WTC11 (cell line): ENCODE data around the gene GTPBP8. TPM values are rescaled to one million over a fixed set of nuclear protein-coding genes. Genes with fewer than 3 reads are reported as not detected.
A peak's percentile ranks its signal among the peaks of the same experiment; 100 is the strongest.

Experiments used
- ATAC-seq: fragments of 200-7000 bp; cut with Tn5 transposase; 2 replicates; pipeline ENCODE4 v1.10.0; 2021; ENCODE audit warnings: mild to moderate bottlenecking, moderate library complexity
- CTCF ChIA-PET: fragments of 300-600 bp; sonication (Branson Sonifier 250); formaldehyde crosslinking; loops from one replicate; lab custom pipeline; 2021; ENCODE audit warnings: antibody characterized with exemption; lab: Charles Lee
- POLR2A ChIA-PET: fragments of 350-600 bp; sonication (Branson Sonifier 250); formaldehyde crosslinking; loops from one replicate; lab custom pipeline; 2021; ENCODE audit warnings: antibody characterized with exemption; lab: Charles Lee
- DNase-seq: peaks from one replicate; pipeline ENCODE4 v3.0.0; 2021; ENCODE audit warnings: low spot score
- H3K27ac Mint-ChIP-seq: 2 replicates; pipeline ENCODE4 v1.8.0; 2021; ENCODE audit warnings: mixed read lengths
- H3K27me3 Mint-ChIP-seq: 2 replicates; pipeline ENCODE4 v1.8.0; 2021; ENCODE audit warnings: low read depth, mild to moderate bottlenecking, moderate library complexity, mixed read lengths
- H3K36me3 Mint-ChIP-seq: 2 replicates; pipeline ENCODE4 v1.8.0; 2021; ENCODE audit warnings: mixed read lengths
- H3K4me1 Mint-ChIP-seq: 2 replicates; pipeline ENCODE4 v1.8.0; 2022; ENCODE audit warnings: mixed read lengths
- H3K4me3 Mint-ChIP-seq: 2 replicates; pipeline ENCODE4 v1.8.0; 2021; ENCODE audit warnings: mild to moderate bottlenecking, moderate library complexity, mixed read lengths
- H3K9me3 Mint-ChIP-seq: 2 replicates; pipeline ENCODE4 v1.8.0; 2021; ENCODE audit warnings: mixed read lengths
- ATF6 ChIP-seq: sonication (generic); formaldehyde crosslinking; IDR thresholded peaks from 2 replicates; pipeline ENCODE4 v1.8.1; 2023; ENCODE audit warnings: mild to moderate bottlenecking, missing genetic modification reagents
- CDX4 ChIP-seq: fragments of 250-450 bp; sonication (Bioruptor Pico); IDR thresholded peaks from 2 replicates; pipeline ENCODE4 v1.9.0; 2021; ENCODE audit warnings: moderate library complexity, mild to moderate bottlenecking, inconsistent platforms, borderline replicate concordance
- CREB1 ChIP-seq: sonication (generic); formaldehyde crosslinking; IDR thresholded peaks from 2 replicates; pipeline ENCODE4 v1.8.0; 2023; ENCODE audit warnings: mild to moderate bottlenecking, missing genetic modification reagents
- E2F5 ChIP-seq: sonication (generic); formaldehyde crosslinking; IDR thresholded peaks from 2 replicates; pipeline ENCODE4 v1.8.1; 2022; ENCODE audit warnings: mild to moderate bottlenecking, moderate library complexity, missing genetic modification reagents
- ERG ChIP-seq: fragments of 250-450 bp; sonication (Bioruptor Pico); IDR thresholded peaks from 2 replicates; pipeline ENCODE4 v1.8.0; 2021; ENCODE audit warnings: mild to moderate bottlenecking
- IRF2 ChIP-seq: sonication (generic); formaldehyde crosslinking; IDR thresholded peaks from 2 replicates; pipeline ENCODE4 v1.8.0; 2022; ENCODE audit warnings: low read depth, missing genetic modification reagents, borderline replicate concordance
- MLX ChIP-seq: sonication (generic); formaldehyde crosslinking; IDR thresholded peaks from 2 replicates; pipeline ENCODE4 v1.8.1; 2023; ENCODE audit warnings: mild to moderate bottlenecking, missing genetic modification reagents, moderate library complexity
- NR2C2 ChIP-seq: sonication (generic); formaldehyde crosslinking; IDR thresholded peaks from 2 replicates; pipeline ENCODE4 v1.8.0; 2022; ENCODE audit warnings: mild to moderate bottlenecking, missing genetic modification reagents
- NR3C1 ChIP-seq: sonication (generic); formaldehyde crosslinking; conservative IDR thresholded peaks from 2 replicates; pipeline ENCODE4 v1.8.1; 2023; ENCODE audit warnings: low read depth, mild to moderate bottlenecking, missing genetic modification reagents
- SMAD3 ChIP-seq: sonication (generic); formaldehyde crosslinking; IDR thresholded peaks from 2 replicates; pipeline ENCODE4 v1.8.0; 2022; ENCODE audit warnings: missing genetic modification reagents, mild to moderate bottlenecking, borderline replicate concordance
- ZNF121 ChIP-seq: sonication (generic); formaldehyde crosslinking; IDR thresholded peaks from 2 replicates; pipeline ENCODE4 v1.8.0; 2023; ENCODE audit warnings: missing genetic modification reagents
- ZNF416 ChIP-seq: fragments of 250-450 bp; sonication (Bioruptor Pico); IDR thresholded peaks from 2 replicates; pipeline ENCODE4 v1.9.0; 2021; ENCODE audit warnings: mild to moderate bottlenecking, inconsistent platforms
- ZNF423 ChIP-seq: fragments of 250-450 bp; sonication (Bioruptor Pico); IDR thresholded peaks from 2 replicates; pipeline ENCODE4 v2.1.2; 2022; ENCODE audit warnings: mild to moderate bottlenecking, moderate library complexity
- ZNF512 ChIP-seq: sonication (generic); formaldehyde crosslinking; IDR thresholded peaks from 2 replicates; pipeline ENCODE4 v1.8.1; 2022; ENCODE audit warnings: missing genetic modification reagents, borderline replicate concordance
- total RNA-seq: library from RNA; stranded (reverse); gene quantifications from 3 replicates; pipeline ENCODE4 v1.2.3, GENCODE V29; 2021

The GTPBP8 gene
- total RNA-seq, 1 experiment from 2014 or later = 19.5 TPM

- no peak for TF ChIP-seq ZNF512 (CRISPR knock-in tag)
These were observed 18.6 kb upstream of the GTPBP8 start (continued) for GRCh38 chr3:112972158-112972557.

- ChIA-PET CTCF (no interaction called here), POLR2A (no interaction called here)
- no peak overlapping the region for H3K4me3 Mint-ChIP-seq
- H3K27ac Mint-ChIP-seq = no peak overlapping the region
- H3K4me1 Mint-ChIP-seq = no peaks in the 10 kb centered on the region
- ATAC-seq = no peak
- H3K9me3 Mint-ChIP-seq = no peaks in the 10 kb centered on the region
- TF ChIP-seq IRF2 (no peak), ERG (CRISPR knock-in tag) (no peak), MLX (CRISPR knock-in tag) (no peak), E2F5 (CRISPR knock-in tag) (no peak), ZNF416 (no peak), ZNF423 (CRISPR knock-in tag) (no peak), CREB1 (CRISPR knock-in tag) (no peak)
- no peaks in the 10 kb centered on the region for H3K36me3 Mint-ChIP-seq
- no peaks in the 10 kb centered on the region for H3K27me3 Mint-ChIP-seq
- no peak for DNase-seq
These were observed 17.2 kb upstream of the GTPBP8 start for GRCh38 chr3:112973325-112974177.

- POLR2A ChIA-PET = no interaction called here
- Mint-ChIP-seq H3K4me3 (no peak overlapping the region), H3K36me3 (no peaks in the 10 kb centered on the region), H3K9me3 (no peaks in the 10 kb centered on the region), H3K4me1 (no peaks in the 10 kb centered on the region), H3K27me3 (no peaks in the 10 kb centered on the region), H3K27ac (no peak overlapping the region)
- CTCF ChIA-PET = no interaction called here
- TF ChIP-seq ZNF121 (CRISPR knock-in tag) (0 out of 2 replicates have a peak, but pooled peaks have one; percentile 27), NR3C1 (CRISPR knock-in tag) (no peak)
- ATAC-seq (no peak), DNase-seq (no peak)
These were observed 16.6 kb upstream of the GTPBP8 start for GRCh38 chr3:112974178-112974517.

GRCh38 chr3:112974894-112975293 lies 15.9 kb upstream of the GTPBP8 start, which contains the start of gene CD200R1:
CD200R1 (minus strand) TSS chr3:112975103; CDS start chr3:112974857, 246 bp downstream.
- TF ChIP-seq NR2C2 (no peak), ATF6 (no peak), CDX4 (CRISPR knock-in tag) (no peak), SMAD3 (CRISPR knock-in tag) (no peak)
- no peaks in the 10 kb centered on the region for H3K27me3 Mint-ChIP-seq
- no peak within 1 kb of the TSS for H3K4me3 Mint-ChIP-seq
- no peaks in the 10 kb centered on the region for H3K9me3 Mint-ChIP-seq
- H3K27ac Mint-ChIP-seq = no peak within 1 kb of the TSS
- H3K4me1 Mint-ChIP-seq = no peaks in the 10 kb centered on the region
- ChIA-PET CTCF (interaction anchor here (0.5 to 1.0 kb wide), 2 partner anchors 163 to 240 kb away, joined by 3 to 5 read pairs; no protein-coding TSS in a partner anchor), POLR2A (no interaction called here)
- ATAC-seq = no peak
- no peaks in the 10 kb centered on the region for H3K36me3 Mint-ChIP-seq
- DNase-seq = no peak
